Mononuclear cell (primary cell): ENCODE data around the gene ZBTB20. TPM values are rescaled to one million over a fixed set of nuclear protein-coding genes. Genes with fewer than 3 reads are reported as not detected.

Experiments used
- H3K27me3 ChIP-seq: 2 replicates; pipeline ENCODE4 v1.6.0; 2011; ENCODE audit warnings: low read length, control low read depth; ENCODE audit not compliant: insufficient read depth
- H3K4me1 ChIP-seq: 2 replicates; pipeline ENCODE4 v1.5.1; 2011; ENCODE audit warnings: mild to moderate bottlenecking, low read length, control low read depth; ENCODE audit not compliant: insufficient read depth
- H3K4me3 ChIP-seq: 2 replicates; pipeline ENCODE4 v1.5.1; 2011; ENCODE audit warnings: mild to moderate bottlenecking, low read length, moderate library complexity
- H3K9me3 ChIP-seq: 2 replicates; pipeline ENCODE4 v1.5.1; 2011; ENCODE audit warnings: low read depth, mild to moderate bottlenecking, control low read depth, low read length
- total RNA-seq: library from RNA; depleted of rRNA; stranded (reverse); fragments of >200 nt; gene quantifications from one replicate; pipeline ENCODE4 v1.2.3, GENCODE V29; 2012

The ZBTB20 gene
- total RNA-seq, 1 donor = 38.2 TPM

GRCh38 chr3:114848643-114849350 lies 298.3 kb downstream of the ZBTB20 start:
- H3K27me3 ChIP-seq = no peaks in the 10 kb centered on the region
- H3K4me1 ChIP-seq = no peaks in the 10 kb centered on the region
- no peak overlapping the region for H3K4me3 ChIP-seq
- H3K9me3 ChIP-seq = no peaks in the 10 kb centered on the region

GRCh38 chr3:114848082-114848481 lies 299.0 kb downstream of the ZBTB20 start:
- no peaks in the 10 kb centered on the region for H3K4me1 ChIP-seq
- no peaks in the 10 kb centered on the region for H3K27me3 ChIP-seq
- H3K9me3 ChIP-seq = no peaks in the 10 kb centered on the region
- H3K4me3 ChIP-seq = no peak overlapping the region

- H3K27me3 ChIP-seq = no peaks in the 10 kb centered on the region
- H3K9me3 ChIP-seq = no peaks in the 10 kb centered on the region
- no peak overlapping the region for H3K4me3 ChIP-seq
- H3K4me1 ChIP-seq = no peaks in the 10 kb centered on the region
Observed at GRCh38 chr3:114847564-114847963, 299.5 kb downstream of the ZBTB20 start.

- no peak overlapping the region for H3K4me3 ChIP-seq
- no peaks in the 10 kb centered on the region for H3K27me3 ChIP-seq
- H3K4me1 ChIP-seq = no peaks in the 10 kb centered on the region
- no peaks in the 10 kb centered on the region for H3K9me3 ChIP-seq
Observed at GRCh38 chr3:114846779-114847178, 300.3 kb downstream of the ZBTB20 start.

- no peak overlapping the region for H3K4me3 ChIP-seq
- H3K27me3 ChIP-seq = no peaks in the 10 kb centered on the region
- no peaks in the 10 kb centered on the region for H3K9me3 ChIP-seq
- H3K4me1 ChIP-seq = no peaks in the 10 kb centered on the region
Observed at GRCh38 chr3:114846252-114846651, 300.8 kb downstream of the ZBTB20 start.

- Histone ChIP-seq H3K9me3 (no peaks in the 10 kb centered on the region), H3K4me3 (no peak overlapping the region), H3K27me3 (no peaks in the 10 kb centered on the region), H3K4me1 (no peaks in the 10 kb centered on the region)
Observed at GRCh38 chr3:114841515-114841914, 305.6 kb downstream of the ZBTB20 start.

GRCh38 chr3:114839476-114839875 lies 307.6 kb downstream of the ZBTB20 start:
- Histone ChIP-seq H3K4me1 (no peaks in the 10 kb centered on the region), H3K4me3 (no peak overlapping the region), H3K9me3 (no peaks in the 10 kb centered on the region), H3K27me3 (no peaks in the 10 kb centered on the region)

GRCh38 chr3:114838025-114838424 lies 309.1 kb downstream of the ZBTB20 start:
- Histone ChIP-seq H3K4me1 (no peaks in the 10 kb centered on the region), H3K9me3 (no peaks in the 10 kb centered on the region), H3K4me3 (no peak overlapping the region), H3K27me3 (no peaks in the 10 kb centered on the region)

GRCh38 chr3:114834175-114834940 lies 312.7 kb downstream of the ZBTB20 start:
- no peaks in the 10 kb centered on the region for H3K4me1 ChIP-seq

GRCh38 chr3:114831861-114832260 lies 315.2 kb downstream of the ZBTB20 start:
- Histone ChIP-seq H3K9me3 (no peaks in the 10 kb centered on the region), H3K4me3 (no peak overlapping the region), H3K27me3 (no peaks in the 10 kb centered on the region), H3K4me1 (no peaks in the 10 kb centered on the region)

More at GRCh38 chr3:114834175-114834940, 312.7 kb downstream of the ZBTB20 start:
- Histone ChIP-seq H3K27me3 (no peaks in the 10 kb centered on the region), H3K9me3 (no peaks in the 10 kb centered on the region), H3K4me3 (no peak overlapping the region)

- H3K4me1 ChIP-seq = no peaks in the 10 kb centered on the region
- no peaks in the 10 kb centered on the region for H3K27me3 ChIP-seq
- no peak overlapping the region for H3K4me3 ChIP-seq
- no peaks in the 10 kb centered on the region for H3K9me3 ChIP-seq
Observed at GRCh38 chr3:114830652-114831051, 316.4 kb downstream of the ZBTB20 start.

- Histone ChIP-seq H3K9me3 (no peaks in the 10 kb centered on the region), H3K4me1 (no peaks in the 10 kb centered on the region), H3K27me3 (no peaks in the 10 kb centered on the region), H3K4me3 (no peak overlapping the region)
Observed at GRCh38 chr3:114829783-114830182, 317.3 kb downstream of the ZBTB20 start.

GRCh38 chr3:114827495-114827894 lies 319.6 kb downstream of the ZBTB20 start:
- H3K4me1 ChIP-seq = no peaks in the 10 kb centered on the region
- H3K27me3 ChIP-seq = no peaks in the 10 kb centered on the region
- no peak overlapping the region for H3K4me3 ChIP-seq
- no peaks in the 10 kb centered on the region for H3K9me3 ChIP-seq

GRCh38 chr3:114824014-114824413 lies 323.1 kb downstream of the ZBTB20 start:
- no peaks in the 10 kb centered on the region for H3K9me3 ChIP-seq
- no peaks in the 10 kb centered on the region for H3K27me3 ChIP-seq
- no peaks in the 10 kb centered on the region for H3K4me1 ChIP-seq
- no peak overlapping the region for H3K4me3 ChIP-seq

GRCh38 chr3:114823061-114823460 lies 324.0 kb downstream of the ZBTB20 start:
- no peaks in the 10 kb centered on the region for H3K27me3 ChIP-seq
- no peak overlapping the region for H3K4me3 ChIP-seq
- no peaks in the 10 kb centered on the region for H3K4me1 ChIP-seq
- no peaks in the 10 kb centered on the region for H3K9me3 ChIP-seq

- H3K27me3 ChIP-seq = no peaks in the 10 kb centered on the region
- no peaks in the 10 kb centered on the region for H3K9me3 ChIP-seq
- H3K4me1 ChIP-seq = no peaks in the 10 kb centered on the region
- no peak overlapping the region for H3K4me3 ChIP-seq
Observed at GRCh38 chr3:114816052-114816451, 331.0 kb downstream of the ZBTB20 start.
